CD4-positive, alpha-beta T cell treated with Interleukin-6 for 4 hours (primary cell): ENCODE data around the gene MAP3K15.

Source experiments
- DNase-seq: peaks from one replicate; pipeline ENCODE4 v3.0.0-alpha.2; 2020; ENCODE audit warnings: mixed read lengths

MAP3K15 gene

DNA sequence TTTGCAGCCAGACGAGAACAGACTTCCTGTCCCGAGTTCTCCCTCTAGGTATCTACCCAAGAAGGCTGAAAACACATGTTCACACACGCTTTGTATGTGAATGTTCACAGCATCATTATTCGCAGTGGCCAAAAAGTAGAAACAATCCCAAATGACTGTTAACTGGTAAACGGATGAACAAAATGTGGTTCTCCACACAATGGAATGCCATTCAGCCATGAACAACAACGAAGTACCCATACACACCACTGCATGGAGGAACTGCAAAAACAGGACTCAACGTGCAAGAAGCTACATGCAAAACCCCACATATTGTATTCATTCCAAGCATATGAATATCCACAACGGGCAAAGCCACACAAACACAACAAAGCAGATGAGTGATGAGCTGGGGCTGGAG, 126.6 kb downstream of the MAP3K15 start:
- no peak for DNase-seq

GRCh38 chrX:19388064-19388679, 127.1 kb downstream of the MAP3K15 start:
- no peak for DNase-seq

GRCh38 chrX:19386679-19387078, 128.6 kb downstream of the MAP3K15 start:
- no peak for DNase-seq

DNA sequence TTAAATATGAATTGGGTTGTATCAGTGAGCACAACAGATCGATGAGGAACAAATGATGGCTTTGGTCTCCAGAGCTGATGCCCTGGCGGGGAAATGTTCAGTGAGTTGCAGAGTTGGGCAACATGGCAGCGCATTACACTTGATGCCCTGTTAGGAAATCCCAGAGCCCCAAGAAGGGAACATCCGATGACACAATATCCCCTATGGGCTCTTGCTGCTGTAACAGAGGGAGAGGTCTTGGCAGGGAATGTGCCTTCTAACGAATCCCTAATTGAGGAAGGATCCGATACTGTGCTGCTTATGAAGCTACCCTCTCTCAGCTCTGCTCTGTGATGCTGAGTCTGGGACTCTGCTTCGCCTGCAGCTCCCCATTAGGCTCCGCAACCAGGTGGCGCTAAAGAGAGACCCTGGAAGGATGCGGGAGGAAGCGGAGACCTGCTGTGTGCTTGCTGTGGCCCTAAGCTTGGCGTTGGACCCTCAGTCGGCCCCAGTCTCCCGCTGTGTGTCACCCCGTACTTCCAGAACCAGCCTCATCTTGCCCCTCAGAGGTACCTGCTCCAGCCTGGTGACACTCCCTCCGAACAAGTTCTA, 132.7 kb downstream of the MAP3K15 start:
- peak; percentile 56 for DNase-seq

- DNase-seq, result no peak
Observed at GRCh38 chrX:19381326-19381725, 134.0 kb downstream of the MAP3K15 start.

GRCh38 chrX:19377799-19378198, 137.5 kb downstream of the MAP3K15 start:
- DNase-seq, result no peak

- no peak for DNase-seq
Observed at GRCh38 chrX:19375546-19375945, 139.8 kb downstream of the MAP3K15 start.

DNA sequence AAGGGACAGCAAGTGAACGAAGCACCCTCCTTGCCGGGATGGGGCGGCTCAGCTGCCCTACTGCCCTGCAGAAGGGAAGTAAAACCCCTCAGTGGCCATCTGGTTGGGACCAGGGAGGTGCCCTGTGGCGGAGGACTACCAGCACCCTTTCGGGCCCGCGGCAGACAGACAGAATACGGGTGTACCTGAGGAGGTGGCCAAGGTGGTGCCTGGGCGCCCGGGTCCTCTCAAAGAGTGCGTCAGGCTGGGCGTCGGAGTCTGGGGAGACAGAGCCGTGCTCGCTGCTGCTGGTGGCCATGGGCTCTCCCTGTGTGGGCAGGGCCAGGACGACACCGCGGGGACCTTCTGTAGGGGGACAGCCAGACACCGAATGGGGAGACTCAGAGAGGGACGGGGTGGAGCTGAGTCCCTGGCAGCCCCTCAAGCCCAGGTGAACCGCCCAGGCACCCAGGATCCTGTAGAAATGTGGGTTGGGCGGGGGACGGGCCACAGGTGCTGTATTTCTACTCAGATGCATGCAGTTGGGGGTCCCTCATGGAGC, 141.9 kb downstream of the MAP3K15 start:
- DNase-seq, result no peak

DNA sequence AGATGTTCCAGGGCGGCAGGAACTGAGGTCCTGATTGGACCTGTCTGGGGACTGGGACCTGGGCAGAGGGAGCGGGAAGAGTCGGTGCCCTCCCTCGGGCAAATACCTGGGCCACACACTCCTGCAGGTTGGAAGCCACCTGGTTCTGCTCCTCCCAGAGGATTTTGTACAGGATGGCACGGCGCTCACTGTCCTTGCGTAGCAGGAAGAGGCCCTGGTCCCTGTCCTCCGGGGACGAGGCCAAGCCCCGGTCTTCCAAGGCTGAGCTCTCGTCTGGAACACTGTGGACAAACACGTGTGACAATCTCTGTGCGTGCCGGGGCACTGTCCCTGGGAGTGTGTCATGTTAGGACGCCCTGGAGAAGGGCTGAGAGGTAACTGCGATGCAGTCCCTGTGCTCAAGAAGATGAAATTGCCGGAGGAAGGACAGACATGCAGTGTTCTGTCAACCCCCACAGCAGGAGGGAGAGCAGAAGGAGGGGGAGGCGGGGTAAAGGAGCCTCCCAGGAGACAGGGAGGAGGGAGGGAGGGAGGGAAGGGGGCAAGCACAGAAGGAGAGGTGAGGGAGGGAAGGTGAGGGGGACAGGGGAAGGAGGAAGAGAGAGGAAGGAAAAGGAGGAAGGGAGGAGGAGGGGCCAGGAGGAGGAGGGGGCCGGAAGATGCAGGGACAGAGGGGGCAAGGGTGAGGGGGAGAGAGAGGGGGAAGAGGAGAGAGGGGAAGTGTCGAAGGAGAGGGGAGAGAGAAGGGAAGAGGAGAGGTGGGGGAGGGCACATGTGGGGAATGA, 142.6 kb downstream of the MAP3K15 start:
- peak; percentile 16 for DNase-seq

- peak; percentile 72 for DNase-seq
Observed at GRCh38 chrX:19372170-19372546, 143.2 kb downstream of the MAP3K15 start.

GRCh38 chrX:19370061-19370460, 145.2 kb downstream of the MAP3K15 start:
- DNase-seq, result no peak

DNA sequence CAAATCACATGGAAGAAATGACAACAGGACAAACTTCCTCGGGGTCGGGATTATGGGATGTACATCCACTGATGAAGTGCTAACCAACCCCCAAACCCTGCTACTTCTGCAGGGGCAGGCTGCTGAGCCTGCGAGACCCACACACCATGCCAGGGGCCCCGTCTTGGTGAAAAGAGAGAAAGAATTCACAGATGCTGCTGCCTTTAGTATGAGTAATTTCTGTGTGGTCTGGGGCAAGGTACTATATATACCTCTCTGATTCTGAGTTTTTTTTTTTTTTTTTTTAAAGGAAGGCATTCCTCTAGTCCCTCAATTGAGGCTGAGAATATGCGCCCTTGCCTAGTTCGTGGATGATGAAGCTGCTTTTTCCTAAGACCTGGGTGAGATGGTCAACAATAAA, 146.7 kb downstream of the MAP3K15 start:
- DNase-seq, result no peak

DNA sequence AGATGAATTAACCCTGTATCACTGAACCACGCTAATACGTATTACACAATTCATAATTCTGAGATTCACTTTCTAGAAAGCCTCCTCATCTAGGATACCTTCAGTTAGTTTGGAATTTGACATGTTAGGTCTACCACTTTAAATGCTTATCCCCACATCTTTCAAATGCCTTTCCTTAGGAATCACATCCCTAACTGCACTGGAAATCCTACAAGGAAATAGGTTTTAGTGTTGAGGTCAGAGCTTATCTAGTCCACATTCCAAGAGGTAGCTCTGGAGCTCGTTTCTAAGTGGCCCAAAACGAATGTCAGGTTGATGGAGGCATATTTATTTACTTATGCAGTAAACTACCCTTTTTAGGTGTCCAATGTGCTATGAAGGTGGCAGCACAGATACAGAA, 153.6 kb downstream of the MAP3K15 start:
- no peak for DNase-seq

- no peak for DNase-seq
Observed at GRCh38 chrX:19360903-19361302, 154.4 kb downstream of the MAP3K15 start.

DNA sequence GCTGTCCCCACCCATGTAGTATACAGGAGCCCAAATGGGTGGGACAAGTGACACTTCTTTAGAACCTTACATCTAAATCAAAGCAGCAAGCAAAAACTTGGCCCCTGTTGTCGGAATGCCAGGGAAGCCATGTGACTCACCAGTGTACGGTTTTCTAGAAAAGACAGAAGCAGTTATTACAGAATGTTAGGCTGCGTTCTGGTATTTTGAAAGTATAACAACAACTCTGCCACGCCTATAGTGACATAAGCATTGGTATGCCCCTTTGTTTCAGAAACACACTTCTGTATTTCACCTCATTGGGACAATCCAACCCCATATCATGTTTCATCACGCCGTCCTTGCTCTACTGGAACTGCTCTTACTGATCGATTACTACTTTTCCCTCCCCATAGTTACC, 156.8 kb downstream of the MAP3K15 start:
- no peak for DNase-seq

DNA sequence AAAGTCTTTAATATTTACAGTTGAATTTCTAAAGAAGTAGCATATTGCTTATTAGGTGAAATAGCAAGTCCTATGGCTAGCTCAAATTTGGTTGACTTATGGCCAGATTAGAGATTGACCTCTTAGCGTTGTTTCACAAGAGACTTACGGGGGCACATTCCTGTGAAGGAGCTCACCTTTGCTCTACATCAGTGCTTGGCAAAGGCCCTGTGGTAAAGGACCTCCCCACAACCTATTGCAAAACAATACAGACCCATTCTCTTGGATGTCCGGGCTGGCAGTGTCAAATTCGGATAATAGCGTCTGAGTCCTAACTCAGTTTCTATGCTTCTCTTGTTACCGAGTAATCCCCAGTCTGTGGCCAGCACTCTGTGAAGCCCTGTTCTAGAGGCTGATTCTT, 160.7 kb downstream of the MAP3K15 start:
- DNase-seq, result no peak

DNA sequence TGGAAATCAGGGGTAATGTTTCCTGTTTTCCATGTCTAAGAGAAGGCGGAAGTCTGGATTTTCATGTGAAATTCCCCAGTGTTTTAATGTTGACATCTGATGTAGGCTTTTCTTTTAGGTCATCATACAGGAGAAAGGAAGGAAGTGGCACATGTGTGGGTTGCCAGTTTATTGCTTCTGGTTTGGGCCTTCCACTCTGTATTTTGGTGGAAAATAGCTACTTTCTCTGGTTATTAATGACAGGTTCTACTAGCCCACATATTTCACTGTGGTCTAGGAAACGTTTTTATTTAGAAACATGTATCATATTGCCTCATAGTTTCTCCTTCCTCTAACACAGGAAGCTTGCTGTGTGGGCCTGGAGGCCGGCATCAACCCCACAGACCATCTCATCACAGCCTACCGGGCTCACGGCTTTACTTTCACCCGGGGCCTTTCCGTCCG, 164.3 kb downstream of the MAP3K15 start:
- no peak for DNase-seq

DNA sequence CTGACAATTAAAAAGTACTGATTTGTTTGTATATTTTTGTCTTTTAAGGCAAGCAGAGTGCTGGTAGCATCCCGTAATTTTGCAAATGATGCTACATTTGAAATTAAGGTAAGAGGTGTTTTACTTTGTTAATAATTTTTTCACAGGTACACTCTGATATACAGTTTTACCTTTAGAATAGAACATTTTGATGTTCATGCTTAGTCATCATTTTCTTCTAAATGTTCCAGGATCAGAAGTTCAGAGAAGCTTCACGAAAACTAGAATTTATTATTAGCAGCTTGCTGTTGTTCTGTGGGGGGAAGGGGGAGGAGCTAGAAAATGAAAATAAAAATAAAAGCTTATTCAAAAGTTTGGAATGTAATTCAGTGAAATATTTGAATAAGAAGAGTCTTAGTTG, 166.0 kb downstream of the MAP3K15 start:
- no peak for DNase-seq

DNA sequence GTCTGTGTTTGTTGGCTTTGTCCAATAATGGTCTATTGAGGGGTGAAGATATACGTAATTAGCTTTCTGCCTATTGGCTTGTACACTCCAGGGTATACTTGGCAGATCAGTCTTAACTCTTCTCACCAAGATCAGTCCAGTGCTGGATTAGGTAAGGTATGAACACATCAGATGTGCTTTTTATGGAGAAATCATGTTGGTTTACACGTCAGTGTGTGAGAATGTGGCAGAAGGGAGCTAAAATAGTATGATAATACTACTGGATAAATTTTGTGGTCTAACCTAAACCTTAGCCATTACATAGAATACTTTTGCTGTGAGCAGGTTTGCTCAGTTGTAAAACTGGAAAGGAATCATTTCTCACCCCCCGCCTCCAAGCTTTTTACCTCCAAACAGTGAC, 167.4 kb downstream of the MAP3K15 start:
- no peak for DNase-seq

GRCh38 chrX:19344661-19345060, 170.6 kb downstream of the MAP3K15 start:
- DNase-seq, result no peak

GRCh38 chrX:19343535-19344408, 171.5 kb downstream of the MAP3K15 start, which contains the start of gene PDHA1:
Gene PDHA1, plus strand, starts transcription at chrX:19343927. Its CDS starts 111 bp downstream, at chrX:19344038.
- DNase-seq, result peak; percentile 94

GRCh38 chrX:19343085-19343534, 172.2 kb downstream of the MAP3K15 start:
- no peak for DNase-seq
